IMR-90 (cell line): ENCODE measurements around the gene ZNF574. TPM values are rescaled to one million over a fixed set of nuclear protein-coding genes. Genes with fewer than 3 reads are reported as not detected.

Experiments
- ATAC-seq: fragments of 200-7000 bp; cut with Tn5 transposase; 2 replicates; pipeline ENCODE4 v1.9.1; 2020; ENCODE audit warnings: low read depth, mild to moderate bottlenecking, moderate library complexity
- BruUV-seq: library from RNA; stranded (reverse); fragments of 400-500 nt; replicated peaks from 2 replicates; lab custom pipeline; 2021; lab: Mats Ljungman, UMichigan
- CTCF ChIA-PET: fragments of 300-600 bp; formaldehyde crosslinking; extraction: SDS; loops from one replicate; lab custom pipeline; 2021; ENCODE audit warnings: antibody characterized with exemption; lab: Yijun Ruan, JAX
- POLR2A ChIA-PET: fragments of 300-600 bp; sonication (Branson Sonifier 250); formaldehyde crosslinking; loops from one replicate; lab custom pipeline; 2022; ENCODE audit warnings: antibody characterized with exemption; ENCODE audit not compliant: unreplicated experiment; lab: Charles Lee
- DNase-seq: peaks from one replicate; pipeline ENCODE4 v3.0.0; 2013
- H2AFZ ChIP-seq: replicated peaks from 2 replicates; pipeline ENCODE3; 2013; ENCODE audit warnings: low read length, mild to moderate bottlenecking; ENCODE audit not compliant: poor library complexity
- H2AK5ac ChIP-seq: 2 replicates; pipeline ENCODE4 v1.6.1; 2013; ENCODE audit warnings: low read depth, low read length, inconsistent platforms
- H2AK9ac ChIP-seq: replicated peaks from 2 replicates; pipeline ENCODE3; 2013; ENCODE audit warnings: mild to moderate bottlenecking, low read depth, low read length, moderate library complexity; ENCODE audit not compliant: poor library complexity
- H2BK120ac ChIP-seq: 2 replicates; pipeline ENCODE4 v1.6.1; 2013; ENCODE audit warnings: low read depth, low read length, inconsistent platforms
- H2BK15ac ChIP-seq: 3 replicates; pipeline ENCODE4 v1.6.1; 2013; ENCODE audit warnings: low read depth, low read length, inconsistent platforms
- H2BK20ac ChIP-seq: 2 replicates; pipeline ENCODE4 v1.6.1; 2013; ENCODE audit warnings: low read depth, mild to moderate bottlenecking, inconsistent platforms, low read length, moderate library complexity
- H2BK5ac ChIP-seq: 2 replicates; pipeline ENCODE4 v1.6.1; 2013; ENCODE audit warnings: mild to moderate bottlenecking, low read depth, low read length, inconsistent platforms; ENCODE audit not compliant: poor library complexity, severe bottlenecking
- H3K14ac ChIP-seq: replicated peaks from 2 replicates; pipeline ENCODE4 v1.6.1; 2013; ENCODE audit warnings: low read depth, low read length, inconsistent platforms
- H3K18ac ChIP-seq: 2 replicates; pipeline ENCODE4 v1.6.1; 2013; ENCODE audit warnings: low read depth, low read length, control low read depth
- H3K23ac ChIP-seq: 2 replicates; pipeline ENCODE4 v1.6.1; 2013; ENCODE audit warnings: low read depth, low read length, inconsistent platforms
- H3K27ac ChIP-seq: 2 replicates; pipeline ENCODE4 v1.5.1; 2013; ENCODE audit warnings: mild to moderate bottlenecking, control low read depth, low read length; ENCODE audit not compliant: insufficient read depth
- H3K27me3 ChIP-seq: 2 replicates; pipeline ENCODE4 v1.6.1; 2013; ENCODE audit warnings: low read length; ENCODE audit not compliant: control insufficient read depth, insufficient read depth
- H3K36me3 ChIP-seq: 2 replicates; pipeline ENCODE4 v1.6.1; 2013; ENCODE audit warnings: low read length, mixed read lengths; ENCODE audit not compliant: control insufficient read depth, insufficient read depth
- H3K4ac ChIP-seq: 2 replicates; pipeline ENCODE4 v1.6.1; 2013; ENCODE audit warnings: low read depth, low read length, inconsistent platforms
- H3K4me1 ChIP-seq: 2 replicates; pipeline ENCODE4 v1.6.1; 2013; ENCODE audit warnings: low read length, mixed read lengths; ENCODE audit not compliant: control insufficient read depth, insufficient read depth
- H3K4me2 ChIP-seq: 2 replicates; pipeline ENCODE4 v1.6.1; 2013; ENCODE audit warnings: low read depth, mild to moderate bottlenecking, control low read depth, low read length, moderate library complexity
- H3K4me3 ChIP-seq: 2 replicates; pipeline ENCODE4 v1.5.1; 2013; ENCODE audit warnings: low read depth, mild to moderate bottlenecking, control low read depth, low read length, moderate library complexity; ENCODE audit not compliant: insufficient read depth
- H3K56ac ChIP-seq: 2 replicates; pipeline ENCODE4 v1.6.1; 2013; ENCODE audit warnings: low read length, inconsistent platforms; ENCODE audit not compliant: insufficient read depth; ENCODE audit errors: extremely low read depth
- H3K79me1 ChIP-seq, 2 experiments: 2 replicates each; pipeline ENCODE4 v1.6.1; 2013; ENCODE audit warnings: low read length in 2 of 2, inconsistent platforms in 1 of 2, low read depth in 1 of 2
- H3K9ac ChIP-seq: 2 replicates; pipeline ENCODE4 v1.6.1; 2013; ENCODE audit warnings: low read depth, low read length, control low read depth
- H3K9me1 ChIP-seq: 2 replicates; pipeline ENCODE4 v1.6.1; 2013; ENCODE audit warnings: low read length, inconsistent platforms; ENCODE audit not compliant: insufficient read depth
- H3K9me3 ChIP-seq: 2 replicates; pipeline ENCODE4 v1.6.1; 2013; ENCODE audit warnings: low read length; ENCODE audit not compliant: control insufficient read depth, insufficient read depth
- H4K20me1 ChIP-seq: 2 replicates; pipeline ENCODE4 v1.6.1; 2013; ENCODE audit warnings: low read length, inconsistent platforms; ENCODE audit not compliant: insufficient read depth
- H4K5ac ChIP-seq: 2 replicates; pipeline ENCODE4 v1.6.1; 2013; ENCODE audit warnings: mild to moderate bottlenecking, low read depth, low read length, control low read depth
- H4K8ac ChIP-seq, 2 experiments: 2 replicates each; pipeline ENCODE4 v1.6.1; 2013; ENCODE audit warnings: low read depth in 2 of 2, low read length in 2 of 2, control low read depth in 1 of 2, inconsistent platforms in 1 of 2
- H4K91ac ChIP-seq: 2 replicates; pipeline ENCODE4 v1.6.1; 2013; ENCODE audit warnings: low read depth, low read length, inconsistent platforms; ENCODE audit not compliant: insufficient read depth
- CHD1 ChIP-seq: IDR thresholded peaks from 2 replicates; pipeline ENCODE4 v1.6.1; 2012; ENCODE audit warnings: low read depth, low read length, improper control_type of control experiment
- RAD21 ChIP-seq: IDR thresholded peaks from 2 replicates; pipeline ENCODE4 v1.6.1; 2012; ENCODE audit warnings: low read length, improper control_type of control experiment
- SMC3 ChIP-seq: fragments of 150-350 bp; IDR thresholded peaks from 2 replicates; pipeline ENCODE4 v1.6.1; 2016; ENCODE audit warnings: low read depth, mild to moderate bottlenecking, antibody characterized with exemption, low read length, moderate library complexity
- WGBS, 2 experiments: methylation state at CpG; one replicate each; pipeline versions ENCODE4 v1.1.5 to v1.1.7; 2013; ENCODE audit warnings: missing lambda C conversion rate in 2 of 2; ENCODE audit not compliant: insufficient read length in 1 of 2; ENCODE audit errors: extremely low coverage in 2 of 2; 5-methylcytosine and 5-hydroxymethylcytosine counted together
- dilution Hi-C: fragments of 300-500 bp; cut with HindIII; formaldehyde crosslinking; loops from one replicate; pipeline ENCODE4 v1.14.3; 2018; ENCODE audit warnings: low sequenced_read_pairs; ENCODE audit not compliant: unreplicated experiment
- in situ Hi-C: fragments of 300-500 bp; cut with MboI; formaldehyde crosslinking; loops from 3 replicates; pipeline ENCODE4 v1.14.3; 2019; ENCODE audit warnings: low sequenced_read_pairs, inconsistent platforms, mixed read lengths
- intact Hi-C: fragments of 100-400 bp; cut with micrococcal nuclease; formaldehyde crosslinking; loops from 2 replicates; pipeline ENCODE4 v1.10.0; 2022
- polyA plus RNA-seq, 3 experiments: library from polyadenylated mRNA; depleted of rRNA; stranded (reverse); fragments of >200 nt; gene quantifications; 2 replicates each; pipeline ENCODE4 v1.2.3, GENCODE V29; 2012; ENCODE audit warnings: low replicate concordance in 1 of 3
- total RNA-seq: library from RNA; depleted of rRNA; stranded (reverse); fragments of >200 nt; gene quantifications from 2 replicates; pipeline ENCODE4 v1.2.3, GENCODE V29; 2012
- TF ChIP-seq, protein P1 (sequence below): conservative IDR thresholded peaks from 2 replicates; pipeline ENCODE4 v1.5.1; 2012; ENCODE audit warnings: mild to moderate bottlenecking, low read depth, low read length, improper control_type of control experiment
- TF ChIP-seq, protein P2 (sequence below): fragments of 150-350 bp; IDR thresholded peaks from 2 replicates; pipeline ENCODE4 v1.6.1; 2016; ENCODE audit warnings: low read depth, mild to moderate bottlenecking, low read length, moderate library complexity, borderline replicate concordance

The ZNF574 gene
- total and polyA plus RNA-seq, 2 of the 4 experiments (the other 2 are of a cell fraction) = 8.1 to 14.1 TPM

DNA sequence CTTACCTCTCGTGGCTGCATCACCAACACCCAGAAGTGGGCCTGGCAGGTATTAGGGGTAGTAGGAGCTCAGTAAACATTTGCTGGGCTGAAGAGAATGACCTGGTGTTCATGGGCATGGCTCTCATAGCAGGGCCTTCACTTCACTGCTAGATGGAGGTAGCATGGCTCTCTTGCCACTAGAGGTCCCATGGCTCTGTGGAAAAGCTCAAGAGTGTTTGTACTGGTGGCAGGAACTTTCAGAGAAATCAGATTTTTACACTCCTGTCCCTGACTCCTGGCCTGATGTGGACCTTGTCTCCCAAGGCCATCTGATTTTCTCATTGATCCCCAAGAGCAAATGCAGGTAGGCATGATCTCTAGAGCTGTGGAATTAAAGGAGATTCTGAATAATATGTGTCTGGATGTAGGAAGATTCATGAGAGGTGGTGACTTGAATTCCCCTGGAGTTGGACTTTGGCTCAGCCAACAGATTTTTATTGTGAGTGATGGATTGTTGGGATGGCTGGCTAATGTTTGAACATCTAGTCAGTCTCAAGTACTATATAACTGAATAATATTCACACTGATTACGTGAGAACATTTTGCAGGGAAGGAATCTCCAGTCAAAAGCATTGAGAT, 5.7 kb downstream of the ZNF574 start:
- CTCF ChIA-PET = interaction anchor here (1.0 to 1.1 kb wide), 4 partner anchors 18 to 46 kb away, joined by 3 to 4 read pairs (median 3); no protein-coding TSS in a partner anchor
- Histone ChIP-seq H2AFZ (no peak overlapping the region), H2AK5ac (no peak overlapping the region), H3K56ac (no peak overlapping the region), H3K9me3 (no peaks in the 10 kb centered on the region), H4K5ac (no peak overlapping the region), H3K9me1 (peaks cover 25% of the 10 kb centered on the region), H4K8ac (no peak overlapping the region), H3K4me3 (no peak overlapping the region), H3K27ac (no peak overlapping the region), H3K79me1 (peaks cover 17 to 64% of the 10 kb centered on the region in 2 experiments), H2BK120ac (no peak overlapping the region), H2BK20ac (no peak overlapping the region), H4K91ac (no peak overlapping the region), H3K27me3 (no peaks in the 10 kb centered on the region), H3K23ac (no peak overlapping the region), H3K36me3 (peaks cover 40% of the 10 kb centered on the region), H3K9ac (no peak overlapping the region; the same call in 1 of the 2 replicates), H3K4ac (no peak overlapping the region), H2BK15ac (no peak overlapping the region), H3K4me2 (no peak overlapping the region), H3K4me1 (peaks cover 6% of the 10 kb centered on the region), H3K18ac (no peak overlapping the region), H4K20me1 (peaks cover 58% of the 10 kb centered on the region), H3K14ac (no peak overlapping the region), H2BK5ac (no peak overlapping the region), H2AK9ac (no peak overlapping the region)
- TF ChIP-seq, protein P1, sequence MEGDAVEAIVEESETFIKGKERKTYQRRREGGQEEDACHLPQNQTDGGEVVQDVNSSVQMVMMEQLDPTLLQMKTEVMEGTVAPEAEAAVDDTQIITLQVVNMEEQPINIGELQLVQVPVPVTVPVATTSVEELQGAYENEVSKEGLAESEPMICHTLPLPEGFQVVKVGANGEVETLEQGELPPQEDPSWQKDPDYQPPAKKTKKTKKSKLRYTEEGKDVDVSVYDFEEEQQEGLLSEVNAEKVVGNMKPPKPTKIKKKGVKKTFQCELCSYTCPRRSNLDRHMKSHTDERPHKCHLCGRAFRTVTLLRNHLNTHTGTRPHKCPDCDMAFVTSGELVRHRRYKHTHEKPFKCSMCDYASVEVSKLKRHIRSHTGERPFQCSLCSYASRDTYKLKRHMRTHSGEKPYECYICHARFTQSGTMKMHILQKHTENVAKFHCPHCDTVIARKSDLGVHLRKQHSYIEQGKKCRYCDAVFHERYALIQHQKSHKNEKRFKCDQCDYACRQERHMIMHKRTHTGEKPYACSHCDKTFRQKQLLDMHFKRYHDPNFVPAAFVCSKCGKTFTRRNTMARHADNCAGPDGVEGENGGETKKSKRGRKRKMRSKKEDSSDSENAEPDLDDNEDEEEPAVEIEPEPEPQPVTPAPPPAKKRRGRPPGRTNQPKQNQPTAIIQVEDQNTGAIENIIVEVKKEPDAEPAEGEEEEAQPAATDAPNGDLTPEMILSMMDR = peak; percentile 62
- TF ChIP-seq CHD1 (no peak), SMC3 (peak; percentile 54), RAD21 (peak; percentile 71)
- TF ChIP-seq, protein P2, sequence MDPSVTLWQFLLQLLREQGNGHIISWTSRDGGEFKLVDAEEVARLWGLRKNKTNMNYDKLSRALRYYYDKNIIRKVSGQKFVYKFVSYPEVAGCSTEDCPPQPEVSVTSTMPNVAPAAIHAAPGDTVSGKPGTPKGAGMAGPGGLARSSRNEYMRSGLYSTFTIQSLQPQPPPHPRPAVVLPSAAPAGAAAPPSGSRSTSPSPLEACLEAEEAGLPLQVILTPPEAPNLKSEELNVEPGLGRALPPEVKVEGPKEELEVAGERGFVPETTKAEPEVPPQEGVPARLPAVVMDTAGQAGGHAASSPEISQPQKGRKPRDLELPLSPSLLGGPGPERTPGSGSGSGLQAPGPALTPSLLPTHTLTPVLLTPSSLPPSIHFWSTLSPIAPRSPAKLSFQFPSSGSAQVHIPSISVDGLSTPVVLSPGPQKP = no peak
- POLR2A ChIA-PET = no interaction called here
- ATAC-seq = peak; percentile 82
- WGBS, 2 experiments = no CpG with 5 or more reads among the region's 2 CpGs
- intact Hi-C loops (no loop called here), dilution Hi-C loops (no loop called here), in situ Hi-C loops (no loop called here)
- peak; percentile 65 for DNase-seq
- BruUV-seq = no TSS peak
